Parathyroid adenoma (tissue), 2 donors: ENCODE data around the gene COL6A3.

Experiments
- H2AFZ ChIP-seq: fragments of 300-600 bp; sonication (generic); one replicate; pipeline ENCODE4 v1.7.0; 2017; ENCODE audit warnings: antibody characterized with exemption, mild to moderate bottlenecking
- H3K27ac ChIP-seq: fragments of 300-600 bp; sonication (generic); one replicate; pipeline ENCODE4 v1.7.0; 2017
- H3K27me3 ChIP-seq: fragments of 300-600 bp; sonication (generic); one replicate; pipeline ENCODE4 v1.7.0; 2017; ENCODE audit warnings: low read length; ENCODE audit not compliant: control insufficient read depth, insufficient read depth
- H3K36me3 ChIP-seq: fragments of 300-600 bp; sonication (generic); one replicate; pipeline ENCODE4 v1.7.0; 2017; ENCODE audit warnings: low read length; ENCODE audit not compliant: control insufficient read depth, insufficient read depth
- H3K4me1 ChIP-seq: fragments of 300-600 bp; sonication (generic); one replicate; pipeline ENCODE4 v1.7.0; 2017; ENCODE audit warnings: control low read depth
- H3K4me2 ChIP-seq: fragments of 300-600 bp; sonication (generic); one replicate; pipeline ENCODE4 v1.7.0; 2017; ENCODE audit warnings: low read length
- H3K4me3 ChIP-seq: fragments of 300-600 bp; sonication (generic); one replicate; pipeline ENCODE4 v1.7.0; 2017; ENCODE audit warnings: low read depth, low read length
- H3K79me2 ChIP-seq: fragments of 300-600 bp; sonication (generic); one replicate; pipeline ENCODE4 v1.7.0; 2017; ENCODE audit warnings: control low read depth
- H3K9ac ChIP-seq: fragments of 300-600 bp; sonication (generic); one replicate; pipeline ENCODE4 v1.7.0; 2017; ENCODE audit warnings: mild to moderate bottlenecking
- H3K9me3 ChIP-seq: fragments of 300-600 bp; sonication (generic); one replicate; pipeline ENCODE4 v1.7.0; 2017; ENCODE audit warnings: low read length; ENCODE audit not compliant: control insufficient read depth
- CTCF ChIP-seq: fragments of 300-600 bp; sonication (generic); IDR thresholded peaks from one replicate; pipeline ENCODE4 v1.7.0; 2017; ENCODE audit warnings: antibody characterized with exemption, mild to moderate bottlenecking
- donor health status: primary hyperparathyroidism.

Gene COL6A3

GRCh38 chr2:237427769-237428506 lies 14.0 kb upstream of the COL6A3 start:
- Histone ChIP-seq H3K36me3 (no peaks in the 10 kb centered on the region), H3K4me2 (no peak overlapping the region), H3K4me3 (no peak overlapping the region), H3K4me1 (no peaks in the 10 kb centered on the region), H3K9me3 (no peaks in the 10 kb centered on the region), H2AFZ (no peak overlapping the region), H3K9ac (no peak overlapping the region), H3K27ac (no peak overlapping the region), H3K27me3 (no peaks in the 10 kb centered on the region), H3K79me2 (no peaks in the 10 kb centered on the region)
- no peak for TF ChIP-seq CTCF

- H3K4me2 ChIP-seq: no peak overlapping the region
- no peaks in the 10 kb centered on the region for H3K79me2 ChIP-seq
- no peak overlapping the region for H2AFZ ChIP-seq
- no peaks in the 10 kb centered on the region for H3K4me1 ChIP-seq
- no peaks in the 10 kb centered on the region for H3K36me3 ChIP-seq
- no peaks in the 10 kb centered on the region for H3K27me3 ChIP-seq
- TF ChIP-seq CTCF: no peak
- H3K27ac ChIP-seq: no peak overlapping the region
- H3K4me3 ChIP-seq: no peak overlapping the region
- H3K9me3 ChIP-seq: no peaks in the 10 kb centered on the region
- H3K9ac ChIP-seq: no peak overlapping the region
Measured at GRCh38 chr2:237426517-237426916, 12.6 kb upstream of the COL6A3 start.

GRCh38 chr2:237425320-237425719 lies 11.4 kb upstream of the COL6A3 start:
- TF ChIP-seq CTCF: no peak

GRCh38 chr2:237424544-237424943 lies 10.6 kb upstream of the COL6A3 start:
- Histone ChIP-seq H3K79me2 (no peaks in the 10 kb centered on the region), H3K27me3 (no peaks in the 10 kb centered on the region), H3K4me1 (no peaks in the 10 kb centered on the region), H3K27ac (no peak overlapping the region), H3K4me2 (no peak overlapping the region), H2AFZ (no peak overlapping the region), H3K4me3 (no peak overlapping the region), H3K36me3 (no peaks in the 10 kb centered on the region), H3K9ac (no peak overlapping the region), H3K9me3 (no peaks in the 10 kb centered on the region)
- TF ChIP-seq CTCF: no peak

More at GRCh38 chr2:237425320-237425719, 11.4 kb upstream of the COL6A3 start:
- Histone ChIP-seq H2AFZ (no peak overlapping the region), H3K4me1 (no peaks in the 10 kb centered on the region), H3K27me3 (no peaks in the 10 kb centered on the region), H3K9ac (no peak overlapping the region), H3K4me2 (no peak overlapping the region), H3K9me3 (no peaks in the 10 kb centered on the region), H3K36me3 (no peaks in the 10 kb centered on the region), H3K4me3 (no peak overlapping the region), H3K27ac (no peak overlapping the region), H3K79me2 (no peaks in the 10 kb centered on the region)

GRCh38 chr2:237423891-237424290 lies 9.9 kb upstream of the COL6A3 start:
- no peak overlapping the region for H3K4me2 ChIP-seq
- no peak for TF ChIP-seq CTCF
- H3K27ac ChIP-seq: no peak overlapping the region
- H3K4me1 ChIP-seq: no peaks in the 10 kb centered on the region
- no peaks in the 10 kb centered on the region for H3K36me3 ChIP-seq
- no peaks in the 10 kb centered on the region for H3K9me3 ChIP-seq
- H3K9ac ChIP-seq: no peak overlapping the region
- no peaks in the 10 kb centered on the region for H3K27me3 ChIP-seq
- H3K79me2 ChIP-seq: no peaks in the 10 kb centered on the region
- H2AFZ ChIP-seq: no peak overlapping the region
- no peak overlapping the region for H3K4me3 ChIP-seq
